OCI-LY1 (cell line): Measurements from ENCODE around the gene WFDC12.

Experiments used
- EZH2 ChIP-seq: fragments of 200-600 bp; sonication (generic), shearing (Covaris generic); IDR thresholded peaks from 2 replicates; pipeline ENCODE4 v1.8.0; 2017; ENCODE audit warnings: borderline replicate concordance, mixed run types, mild to moderate bottlenecking, antibody characterized with exemption, low read length, moderate library complexity, mixed read lengths
- TF ChIP-seq, protein P1 (sequence below): fragments of 200-600 bp; sonication (generic), shearing (Covaris generic); IDR thresholded peaks from 2 replicates; pipeline ENCODE4 v1.5.1; 2017; ENCODE audit warnings: mild to moderate bottlenecking, antibody characterized with exemption, low read length, moderate library complexity, mixed read lengths

GRCh38 chr20:45104786-45105185 is 19.5 kb downstream of the WFDC12 start:
- TF ChIP-seq, protein P1, sequence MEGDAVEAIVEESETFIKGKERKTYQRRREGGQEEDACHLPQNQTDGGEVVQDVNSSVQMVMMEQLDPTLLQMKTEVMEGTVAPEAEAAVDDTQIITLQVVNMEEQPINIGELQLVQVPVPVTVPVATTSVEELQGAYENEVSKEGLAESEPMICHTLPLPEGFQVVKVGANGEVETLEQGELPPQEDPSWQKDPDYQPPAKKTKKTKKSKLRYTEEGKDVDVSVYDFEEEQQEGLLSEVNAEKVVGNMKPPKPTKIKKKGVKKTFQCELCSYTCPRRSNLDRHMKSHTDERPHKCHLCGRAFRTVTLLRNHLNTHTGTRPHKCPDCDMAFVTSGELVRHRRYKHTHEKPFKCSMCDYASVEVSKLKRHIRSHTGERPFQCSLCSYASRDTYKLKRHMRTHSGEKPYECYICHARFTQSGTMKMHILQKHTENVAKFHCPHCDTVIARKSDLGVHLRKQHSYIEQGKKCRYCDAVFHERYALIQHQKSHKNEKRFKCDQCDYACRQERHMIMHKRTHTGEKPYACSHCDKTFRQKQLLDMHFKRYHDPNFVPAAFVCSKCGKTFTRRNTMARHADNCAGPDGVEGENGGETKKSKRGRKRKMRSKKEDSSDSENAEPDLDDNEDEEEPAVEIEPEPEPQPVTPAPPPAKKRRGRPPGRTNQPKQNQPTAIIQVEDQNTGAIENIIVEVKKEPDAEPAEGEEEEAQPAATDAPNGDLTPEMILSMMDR, result no peak
- no peak for TF ChIP-seq EZH2
